Common myeloid progenitor, CD34-positive (primary cell): ENCODE results near the gene BCAS2.

ENCODE experiments used
- CTCF ChIA-PET: fragments of 350-600 bp; sonication (Branson Sonifier 250); formaldehyde crosslinking; loops from one replicate; lab custom pipeline; 2021; ENCODE audit warnings: antibody characterized with exemption; lab: Charles Lee
- POLR2A ChIA-PET: fragments of 350-600 bp; sonication (Branson Sonifier 250); formaldehyde crosslinking; loops from one replicate; lab custom pipeline; 2021; ENCODE audit warnings: antibody characterized with exemption; lab: Charles Lee
- DNase-seq, 3 donors: peaks; one replicate each; pipeline versions ENCODE4 v3.0.0 to v3.0.0-alpha.2; 2013
- H3K27ac ChIP-seq, 2 experiments: 1 replicate in 1 of 2; 2 replicates in 1 of 2; pipeline ENCODE4 v1.7.0; 2013; ENCODE audit warnings: inconsistent platforms in 2 of 2, low read length in 2 of 2, mild to moderate bottlenecking in 2 of 2, low read depth in 1 of 2, moderate library complexity in 1 of 2; ENCODE audit not compliant: severe bottlenecking in 2 of 2, insufficient read depth in 1 of 2, poor library complexity in 1 of 2
- H3K27me3 ChIP-seq, 5 experiments: replicated peaks in 2 of 5; 1 replicate in 3 of 5; 2 replicates in 2 of 5; pipeline versions ENCODE4 v1.6.1 to v1.7.0; 2013; ENCODE audit warnings: low read length in 4 of 5, mild to moderate bottlenecking in 2 of 5, moderate library complexity in 2 of 5, inconsistent platforms in 1 of 5; ENCODE audit not compliant: insufficient read depth in 5 of 5, control insufficient read depth in 4 of 5
- H3K36me3 ChIP-seq, 4 experiments: 1 replicate in 2 of 4; 2 replicates in 2 of 4; pipeline versions ENCODE4 v1.6.1 to v1.7.0; 2013; ENCODE audit warnings: low read length in 3 of 4, control low read depth in 1 of 4, mild to moderate bottlenecking in 1 of 4; ENCODE audit not compliant: control insufficient read depth in 4 of 4, insufficient read depth in 4 of 4
- H3K4me1 ChIP-seq, 4 experiments: 1 replicate in 3 of 4; 2 replicates in 1 of 4; pipeline versions ENCODE4 v1.6.1 to v1.7.1; 2013; ENCODE audit warnings: low read length in 3 of 4, mild to moderate bottlenecking in 3 of 4, control low read depth in 1 of 4, inconsistent platforms in 1 of 4, moderate library complexity in 1 of 4; ENCODE audit not compliant: control insufficient read depth in 4 of 4, insufficient read depth in 4 of 4; ENCODE audit errors: control extremely low read depth in 1 of 4
- H3K4me3 ChIP-seq, 7 experiments: 1 replicate in 4 of 7; 2 replicates in 3 of 7; pipeline versions ENCODE4 v1.5.1 to v1.7.0; 2013; ENCODE audit warnings: mild to moderate bottlenecking in 7 of 7, low read length in 6 of 7, moderate library complexity in 6 of 7, inconsistent platforms in 2 of 7, low read depth in 2 of 7, control low read depth in 1 of 7; ENCODE audit not compliant: insufficient read depth in 4 of 7, control insufficient read depth in 1 of 7; ENCODE audit errors: extremely low read depth in 1 of 7
- H3K9me3 ChIP-seq, 5 experiments: 1 replicate in 4 of 5; 2 replicates in 1 of 5; pipeline versions ENCODE4 v1.6.1 to v1.7.1; 2013; ENCODE audit warnings: low read length in 4 of 5, mild to moderate bottlenecking in 2 of 5, inconsistent platforms in 1 of 5, low read depth in 1 of 5, moderate library complexity in 1 of 5; ENCODE audit not compliant: control insufficient read depth in 4 of 5, insufficient read depth in 2 of 5; ENCODE audit errors: control extremely low read depth in 1 of 5
- WGBS: methylation state at CpG from one replicate; pipeline ENCODE4 v1.1.5; 2013; ENCODE audit not compliant: insufficient coverage; 5-methylcytosine and 5-hydroxymethylcytosine counted together

BCAS2 gene

GRCh38 chr1:114535401-114535800, 46.0 kb downstream of the BCAS2 start:
- DNase-seq, result no peak
- H3K27me3 ChIP-seq, result no peaks in the 10 kb centered on the region
- H3K27ac ChIP-seq, result no peak overlapping the region
- no peaks in the 10 kb centered on the region for H3K9me3 ChIP-seq
- ChIA-PET CTCF (interaction anchor here (1.7 kb wide), 1 partner anchor 24 kb away, joined by 6 read pairs; no protein-coding TSS in a partner anchor), POLR2A (no interaction called here)
- WGBS, result 100% methylated on average over 1 of the region's 1 CpG
- H3K36me3 ChIP-seq, result no peaks in the 10 kb centered on the region
- H3K4me1 ChIP-seq, result no peaks in the 10 kb centered on the region
- no peak overlapping the region for H3K4me3 ChIP-seq

- POLR2A ChIA-PET, result no interaction called here
- Histone ChIP-seq H3K4me3 (no peak overlapping the region), H3K4me1 (no peaks in the 10 kb centered on the region), H3K36me3 (no peaks in the 10 kb centered on the region), H3K27me3 (no peaks in the 10 kb centered on the region), H3K27ac (no peak overlapping the region), H3K9me3 (no peaks in the 10 kb centered on the region)
- CTCF ChIA-PET, result no interaction called here
- DNase-seq, result no peak
- no CpG with 5 or more reads among the region's 1 CpG for WGBS
Observed at GRCh38 chr1:114531094-114531493, 50.3 kb downstream of the BCAS2 start.

GRCh38 chr1:114530224-114530623, 51.2 kb downstream of the BCAS2 start:
- Histone ChIP-seq H3K9me3 (no peaks in the 10 kb centered on the region), H3K27me3 (no peaks in the 10 kb centered on the region), H3K4me3 (no peak overlapping the region), H3K27ac (no peak overlapping the region), H3K36me3 (no peaks in the 10 kb centered on the region), H3K4me1 (no peaks in the 10 kb centered on the region)
- DNase-seq, result no peak
- WGBS, result 100% methylated on average over 1 of the region's 2 CpGs
- ChIA-PET POLR2A (no interaction called here), CTCF (interaction anchor here (0.6 to 0.7 kb wide), 2 partner anchors 57 to 71 kb away, joined by 3 read pairs; no protein-coding TSS in a partner anchor)

- no peak for DNase-seq
- CTCF ChIA-PET, result no interaction called here
Observed at GRCh38 chr1:114524944-114525343, 56.5 kb downstream of the BCAS2 start.

GRCh38 chr1:114522264-114522575, 59.2 kb downstream of the BCAS2 start:
- ChIA-PET CTCF (no interaction called here), POLR2A (no interaction called here)
- Histone ChIP-seq H3K36me3 (no peaks in the 10 kb centered on the region), H3K27me3 (no peaks in the 10 kb centered on the region), H3K4me1 (no peaks in the 10 kb centered on the region), H3K9me3 (no peaks in the 10 kb centered on the region), H3K27ac (no peak overlapping the region), H3K4me3 (no peak overlapping the region)
- no peak for DNase-seq
- WGBS, result no CpG with 5 or more reads among the region's 2 CpGs

More at GRCh38 chr1:114524944-114525343, 56.5 kb downstream of the BCAS2 start:
- Histone ChIP-seq H3K9me3 (no peaks in the 10 kb centered on the region), H3K36me3 (no peaks in the 10 kb centered on the region), H3K4me3 (no peak overlapping the region), H3K4me1 (no peaks in the 10 kb centered on the region), H3K27me3 (no peaks in the 10 kb centered on the region), H3K27ac (no peak overlapping the region)
- POLR2A ChIA-PET, result no interaction called here

- H3K27ac ChIP-seq, result no peak overlapping the region
- H3K27me3 ChIP-seq, result no peaks in the 10 kb centered on the region
- no peaks in the 10 kb centered on the region for H3K4me1 ChIP-seq
- WGBS, result 97% methylated on average over 6 of the region's 8 CpGs
- no peaks in the 10 kb centered on the region for H3K9me3 ChIP-seq
- DNase-seq, result no peak
- H3K4me3 ChIP-seq, result no peak overlapping the region
- POLR2A ChIA-PET, result no interaction called here
- CTCF ChIA-PET, result no interaction called here
- no peaks in the 10 kb centered on the region for H3K36me3 ChIP-seq
Observed at GRCh38 chr1:114521396-114522263, 59.8 kb downstream of the BCAS2 start.
